Measurements from ENCODE around the gene CARD9.
"Not testable (repeated sequence)": the region's sequence is repeated elsewhere in the genome, so short reads cannot be mapped to it uniquely, and the experiment has no call there.

CARD9 gene

GRCh38 chr9:136333045-136333444 is 40.4 kb downstream of the CARD9 start:
- DNase-seq = no peak

DNA sequence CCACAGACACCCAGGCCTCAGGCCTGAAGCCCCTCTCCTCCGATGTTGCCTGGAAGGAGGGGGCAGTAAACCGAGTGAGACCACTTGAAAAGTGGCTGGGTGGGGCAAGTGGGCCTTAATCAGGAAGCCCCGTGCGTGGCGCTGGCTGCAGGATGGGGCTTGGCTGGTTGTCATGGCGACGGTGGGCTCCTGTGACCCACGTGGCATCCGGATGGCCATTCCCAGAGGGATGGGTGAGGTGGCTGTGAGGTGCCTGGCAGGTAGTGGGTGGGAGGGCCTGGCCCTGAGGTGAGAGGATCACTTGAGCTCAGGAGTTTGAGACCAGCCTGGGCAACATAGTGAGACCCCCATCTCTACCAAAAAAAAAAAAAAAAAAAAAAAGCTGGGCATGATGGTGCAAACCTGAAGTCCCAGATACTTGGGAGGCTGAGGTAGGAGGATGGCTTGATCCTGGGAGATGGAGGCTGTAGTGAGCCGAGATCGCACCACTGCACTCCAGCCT is 40.9 kb downstream of the CARD9 start:
- DNase-seq = no peak

GRCh38 chr9:136331556-136332481 is 41.6 kb downstream of the CARD9 start:
- DNase-seq = no peak

GRCh38 chr9:136331030-136331429 is 42.4 kb downstream of the CARD9 start:
- no peak for DNase-seq

GRCh38 chr9:136330406-136330990 is 43.0 kb downstream of the CARD9 start:
- no peak for DNase-seq

- no peak for DNase-seq
These were observed 43.6 kb downstream of the CARD9 start for GRCh38 chr9:136329636-136330405.

GRCh38 chr9:136329211-136329627 is 44.2 kb downstream of the CARD9 start:
- DNase-seq = no peak

DNA sequence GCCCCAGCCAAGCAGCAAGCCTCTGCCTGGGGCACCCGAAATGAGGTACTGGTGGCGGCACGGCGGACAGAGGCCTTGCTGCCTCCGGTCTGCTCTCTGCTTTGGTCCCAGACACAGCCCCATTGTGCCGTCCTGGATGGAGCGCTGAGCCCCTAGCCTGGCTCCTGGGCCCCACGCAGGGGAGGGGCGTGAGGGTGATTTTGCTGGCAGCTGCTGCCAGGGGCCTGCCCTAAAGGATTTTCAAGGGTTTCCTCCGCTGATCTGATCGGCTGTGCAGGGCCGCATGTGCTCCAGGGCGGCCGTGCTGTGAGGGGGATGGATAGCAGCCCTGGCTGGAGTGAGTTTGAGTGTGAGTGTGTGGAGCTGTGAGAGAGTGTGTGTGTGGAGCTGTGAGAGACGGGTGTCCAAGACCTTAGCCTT is 44.8 kb downstream of the CARD9 start:
- DNase-seq = no peak

- DNase-seq = no peak
These were observed 45.4 kb downstream of the CARD9 start for GRCh38 chr9:136328011-136328621.

DNA sequence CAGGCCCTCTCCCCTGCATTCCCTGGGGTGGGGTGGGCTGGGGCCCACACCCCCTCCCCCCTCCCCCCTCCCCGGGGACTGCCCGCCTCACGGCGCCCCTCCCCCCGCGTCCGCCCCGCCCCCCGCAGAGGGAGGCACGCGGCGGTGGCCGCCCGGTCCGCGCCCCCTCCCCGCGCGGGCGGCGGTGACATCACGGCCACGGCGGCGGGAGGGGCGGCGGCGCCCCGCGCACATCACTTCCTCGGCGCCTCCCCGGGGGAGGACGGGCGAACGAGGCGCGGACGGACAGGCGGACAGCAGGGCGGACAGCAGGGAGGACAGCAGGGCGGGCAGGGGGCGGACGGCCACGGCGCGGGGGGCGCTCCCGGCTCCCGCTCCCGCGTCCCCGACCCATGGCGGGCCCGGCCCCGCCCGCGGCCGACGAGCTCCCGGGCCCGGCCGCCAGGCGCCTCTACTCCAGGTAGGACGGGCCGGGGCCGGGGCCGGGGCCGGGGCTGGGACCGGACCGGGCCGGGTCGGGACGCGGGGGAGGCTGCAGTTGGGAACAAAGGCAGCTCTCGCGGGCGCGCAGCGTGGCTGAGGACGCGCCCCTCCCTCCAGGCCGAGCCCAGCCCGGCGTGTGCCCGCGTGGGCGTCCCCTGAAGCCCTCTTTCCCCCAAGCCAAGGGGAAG is 46.0 kb downstream of the CARD9 start, which contains the start of gene GPSM1:
TSS of gene GPSM1 (plus strand) at position 236 of the 671 bp plus-strand sequence. CDS start at position 393, 157 bp downstream.
- peak; percentile 12 for DNase-seq

DNA sequence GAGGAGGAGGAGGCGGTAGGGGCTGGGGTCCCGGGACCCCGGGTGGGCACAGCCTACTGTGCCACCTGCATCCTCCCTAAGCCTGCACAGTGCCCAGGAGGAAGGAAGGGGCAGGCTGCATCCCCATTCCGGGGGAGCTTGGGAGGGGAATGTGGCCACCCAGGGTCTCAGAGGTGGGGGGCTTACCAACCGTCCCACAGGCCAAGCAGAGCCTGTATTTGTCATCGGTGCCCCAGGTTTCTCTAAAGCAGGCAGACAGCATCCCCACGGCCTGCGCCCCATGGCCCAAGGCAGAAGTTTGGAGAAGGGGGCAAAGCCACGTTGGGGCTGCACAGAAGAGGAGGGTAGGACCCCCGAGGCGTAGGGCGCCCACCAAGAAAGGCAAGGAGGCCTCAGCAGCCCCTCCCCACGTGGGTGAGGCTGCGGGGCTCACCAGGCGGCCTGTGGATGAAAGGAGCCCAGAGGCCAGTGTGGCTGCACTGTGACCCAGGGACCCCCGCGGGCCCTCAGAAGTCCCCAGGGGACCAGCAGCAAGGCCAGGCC is 46.6 kb downstream of the CARD9 start:
- DNase-seq = no peak

DNA sequence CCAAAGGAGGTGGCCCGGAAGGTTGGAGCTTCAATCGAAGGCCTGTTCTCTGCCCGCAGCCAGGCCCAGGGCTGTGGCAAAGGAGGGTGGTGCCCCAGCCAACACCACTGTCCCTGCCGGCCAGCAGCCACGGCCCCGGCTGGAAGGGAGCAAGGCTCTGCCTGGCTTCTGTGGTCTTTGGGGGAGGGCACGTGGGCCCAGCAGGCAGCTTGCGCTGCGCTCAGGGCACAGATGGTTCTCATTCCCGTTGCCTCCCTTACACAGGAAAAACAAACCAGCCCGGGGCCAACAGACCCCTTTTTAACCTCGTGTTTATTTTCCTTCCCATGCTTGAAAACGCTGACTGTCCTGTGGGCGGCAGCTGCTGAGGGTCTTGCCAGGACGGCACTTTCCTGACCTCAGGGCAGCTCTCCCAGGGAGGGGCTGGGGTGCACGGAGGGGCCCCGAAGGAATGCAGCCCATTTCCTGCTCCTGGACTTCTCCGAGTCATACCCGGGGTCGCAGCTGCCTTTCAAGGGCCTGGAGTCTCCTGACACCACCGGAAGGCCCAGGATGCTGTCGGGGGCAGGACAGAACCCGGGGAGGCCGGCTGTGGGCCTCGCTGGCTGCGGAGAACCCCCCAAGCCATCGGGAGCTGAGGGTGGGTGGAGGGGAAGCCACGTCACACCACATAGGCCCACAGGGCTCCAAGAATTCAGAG is 47.3 kb downstream of the CARD9 start:
- DNase-seq = no peak

- no peak for DNase-seq
These were observed 48.1 kb downstream of the CARD9 start for GRCh38 chr9:136325358-136325757.

DNA sequence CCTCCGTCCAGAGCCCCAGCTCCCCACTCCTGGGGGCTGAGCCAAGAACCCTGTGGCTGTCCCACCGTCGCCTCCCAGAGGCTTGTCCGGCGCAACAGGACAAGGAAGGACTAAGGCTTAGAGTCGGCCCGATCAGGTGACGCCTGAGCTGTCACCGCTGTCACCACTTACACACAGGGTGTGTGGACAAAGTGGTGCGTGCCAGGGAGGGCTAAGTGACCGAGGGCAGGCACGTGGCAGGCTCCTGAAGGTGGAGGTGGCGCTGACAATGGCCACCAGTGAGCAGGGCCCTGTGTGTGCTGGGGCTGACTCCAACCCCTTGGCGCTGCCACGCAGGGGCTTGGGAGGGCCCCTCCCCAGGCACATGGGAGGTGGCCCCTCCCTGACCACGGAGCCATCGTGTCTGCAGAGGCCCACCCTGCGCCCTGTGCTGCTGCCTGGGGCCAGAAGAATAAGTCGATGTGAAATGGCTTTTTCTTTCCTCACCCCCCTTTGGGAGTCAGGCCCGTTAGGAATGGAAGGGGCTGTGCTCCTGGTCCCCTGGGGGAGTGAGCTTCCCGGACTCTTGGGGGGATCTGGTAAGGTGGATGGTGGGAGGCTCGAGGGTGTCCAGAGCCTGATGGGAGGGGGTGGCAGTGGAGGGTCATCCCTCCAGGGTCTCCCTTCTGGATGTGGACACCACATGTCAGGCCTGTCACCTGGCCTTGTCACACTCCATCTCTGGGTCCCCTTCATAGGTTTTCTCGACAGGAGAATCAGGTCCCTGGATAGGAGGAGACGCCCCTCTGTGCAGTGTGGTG is 48.8 kb downstream of the CARD9 start:
- no peak for DNase-seq

GRCh38 chr9:136323371-136323789 is 50.1 kb downstream of the CARD9 start:
- no peak for DNase-seq

DNA sequence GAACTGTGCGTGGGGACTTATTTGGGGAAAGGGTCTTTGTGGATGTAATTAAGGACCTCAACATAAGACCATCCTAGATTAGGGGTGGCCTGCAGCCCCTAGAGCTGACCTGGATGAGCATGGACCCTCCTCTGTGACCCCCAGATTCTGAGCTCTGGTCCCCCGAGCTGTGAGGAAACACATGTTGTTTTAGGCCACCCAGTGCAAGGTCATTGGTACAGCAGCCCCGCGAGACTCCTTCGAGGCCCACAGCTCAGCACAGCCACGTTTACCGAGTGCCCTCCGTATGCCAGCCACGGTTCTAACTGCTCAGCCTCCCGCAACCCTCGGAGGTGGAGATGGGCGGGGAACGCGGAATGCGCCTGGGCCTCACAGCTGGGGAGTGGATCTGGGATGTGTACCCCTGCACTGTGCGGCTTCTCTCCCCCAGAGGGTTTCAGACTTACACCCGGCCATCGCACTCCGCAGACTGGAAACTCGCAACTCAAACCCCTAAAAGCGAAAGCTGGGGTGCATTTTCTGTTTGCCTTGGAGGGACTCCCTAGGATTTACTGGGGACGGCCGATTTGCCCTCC is 50.6 kb downstream of the CARD9 start:
- DNase-seq = no peak

GRCh38 chr9:136321561-136321960 is 51.9 kb downstream of the CARD9 start:
- DNase-seq = no peak

DNA sequence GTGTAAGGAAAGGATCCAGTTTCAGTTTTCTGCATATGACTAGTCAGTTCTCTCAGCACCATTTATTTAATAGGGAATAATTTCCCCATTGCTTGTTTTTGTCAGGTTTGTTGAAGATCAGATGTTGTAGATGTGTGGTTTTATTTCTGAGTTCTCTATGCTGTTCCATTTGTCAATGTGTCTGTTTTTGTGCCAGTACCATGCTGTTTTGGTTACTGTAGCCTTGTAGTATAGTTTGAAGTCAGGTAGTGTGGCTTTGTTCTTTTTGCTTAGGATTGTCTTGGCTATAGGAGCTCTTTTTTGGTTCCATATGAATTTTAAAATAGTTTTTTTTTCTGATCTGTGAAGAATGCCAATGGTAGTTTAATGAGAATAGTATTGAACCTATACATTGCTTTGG is 52.5 kb downstream of the CARD9 start:
- not testable (repeated sequence) for DNase-seq

DNA sequence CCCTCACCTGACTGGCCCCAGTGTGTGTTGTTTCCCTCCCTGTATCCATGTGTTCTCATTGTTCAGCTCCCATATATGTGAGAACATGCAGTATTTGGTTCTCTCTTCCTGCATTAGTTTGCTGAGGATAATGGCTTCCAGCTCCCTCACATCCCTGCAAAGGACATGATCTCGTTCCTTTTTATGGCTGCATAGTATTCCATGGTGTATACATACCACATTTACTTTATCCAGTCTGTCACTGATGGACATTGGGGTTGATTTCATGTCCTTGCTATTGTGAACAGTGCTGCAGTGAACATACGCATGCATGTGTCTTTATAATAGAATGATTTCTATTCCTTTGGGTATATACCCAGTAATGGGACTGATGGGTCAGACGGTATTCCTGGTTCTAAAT is 53.5 kb downstream of the CARD9 start:
- not testable (repeated sequence) for DNase-seq

DNA sequence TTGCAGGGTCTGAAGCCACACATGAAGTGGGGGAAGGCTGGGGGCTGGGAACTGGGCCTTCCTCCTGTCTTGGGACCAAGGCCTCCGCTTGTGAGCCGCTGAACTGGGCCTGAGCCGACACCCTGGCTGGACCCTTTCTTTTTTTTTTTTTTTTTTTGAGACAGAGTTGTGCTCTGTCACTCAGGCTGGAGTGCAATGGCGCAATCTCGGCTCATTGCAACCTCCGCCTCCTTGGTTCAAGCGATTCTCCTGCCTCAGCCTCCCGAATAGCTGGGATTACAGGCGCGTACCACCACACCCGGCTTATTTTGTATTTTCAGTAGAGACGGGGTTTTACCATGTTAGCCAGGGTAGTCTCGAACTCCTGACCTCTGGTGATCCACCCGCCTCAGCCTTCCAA is 54.2 kb downstream of the CARD9 start:
- not testable (repeated sequence) for DNase-seq

Measured in stimulated activated naive CD4-positive, alpha-beta T cell treated with Interleukin-2 at 50 U/mL for 16 hours (primary cell).